T-helper 1 cell treated with Interleukin-12 subunit alpha and Interleukin-12 subunit beta and Interleukin-4 antibody, amounts not matched to agents 30 μg/mL and 1 μg/mL, for 36 hours (primary cell): ENCODE data around the gene GRAMD2B.

ENCODE experiments used
- H3K27ac Mint-ChIP-seq: one replicate; pipeline ENCODE4 v1.8.0; 2021; ENCODE audit warnings: mild to moderate bottlenecking, mixed read lengths
- H3K27me3 Mint-ChIP-seq: one replicate; pipeline ENCODE4 v1.8.0; 2021; ENCODE audit warnings: low read depth, mixed read lengths
- H3K36me3 Mint-ChIP-seq: one replicate; pipeline ENCODE4 v1.8.0; 2021; ENCODE audit warnings: low read depth, mixed read lengths
- H3K4me1 Mint-ChIP-seq: one replicate; pipeline ENCODE4 v1.8.0; 2021; ENCODE audit warnings: low read depth, mixed read lengths
- H3K4me3 Mint-ChIP-seq: one replicate; pipeline ENCODE4 v1.8.0; 2021; ENCODE audit warnings: mild to moderate bottlenecking, moderate library complexity, mixed read lengths
- H3K9me3 Mint-ChIP-seq: one replicate; pipeline ENCODE4 v1.8.0; 2021; ENCODE audit warnings: mixed read lengths

The GRAMD2B gene

GRCh38 chr5:126527158-126527557 is 103.9 kb downstream of the GRAMD2B start:
- Mint-ChIP-seq H3K27me3 (peaks cover 6% of the 10 kb centered on the region), H3K4me3 (no peak overlapping the region), H3K9me3 (no peaks in the 10 kb centered on the region), H3K36me3 (no peaks in the 10 kb centered on the region), H3K4me1 (no peaks in the 10 kb centered on the region), H3K27ac (no peak overlapping the region)

DNA sequence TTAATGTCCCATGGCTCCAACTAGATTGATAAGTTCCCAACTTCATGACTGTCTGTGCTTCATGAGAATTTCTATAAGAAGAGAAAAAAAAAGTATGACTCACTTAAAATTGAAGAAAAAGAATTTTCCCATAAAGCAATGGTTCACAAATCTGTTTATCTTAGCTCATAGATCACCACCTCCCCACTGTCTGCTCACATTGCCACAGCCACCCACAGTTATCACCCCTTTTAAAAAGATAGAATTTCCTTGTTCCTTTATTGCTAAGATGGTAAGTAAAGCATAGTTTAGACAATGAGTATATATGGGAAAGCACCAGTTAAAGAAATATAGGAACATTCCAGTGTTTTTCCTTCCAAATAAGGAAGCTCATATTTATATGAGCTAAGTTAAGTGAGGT is 104.7 kb downstream of the GRAMD2B start:
- H3K9me3 Mint-ChIP-seq, result no peaks in the 10 kb centered on the region
- H3K4me1 Mint-ChIP-seq, result no peaks in the 10 kb centered on the region
- peaks cover 6% of the 10 kb centered on the region for H3K27me3 Mint-ChIP-seq

DNA sequence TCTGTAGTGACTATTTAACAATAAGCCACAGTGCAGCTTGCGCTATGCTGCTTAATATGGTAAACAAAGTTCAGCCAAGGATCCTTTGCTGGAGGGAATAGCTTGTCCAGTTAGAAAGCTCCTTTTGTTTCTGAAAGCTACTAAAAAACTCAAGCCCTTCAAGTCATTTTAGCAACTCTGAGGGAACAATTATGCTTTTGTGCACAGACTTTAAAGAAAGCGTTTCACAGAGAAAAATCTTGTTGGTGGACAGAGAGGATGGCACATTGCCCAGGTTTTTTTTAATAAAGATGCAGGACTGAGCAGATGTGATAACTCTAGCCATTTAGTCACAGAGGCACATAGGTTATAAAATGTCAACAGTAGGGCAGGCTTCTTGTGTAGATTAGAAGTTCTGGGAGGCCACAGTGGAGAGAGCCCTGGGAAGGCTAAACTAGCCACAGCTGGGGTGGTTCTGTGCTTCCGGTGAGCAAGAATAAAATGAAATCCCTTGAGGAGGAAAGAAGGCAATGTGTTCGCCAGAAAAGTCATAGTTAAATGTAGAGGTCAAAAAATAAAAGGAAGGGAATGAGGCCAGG is 108.4 kb downstream of the GRAMD2B start:
- Mint-ChIP-seq H3K27me3 (peaks cover 12% of the 10 kb centered on the region), H3K4me3 (no peak overlapping the region), H3K36me3 (no peaks in the 10 kb centered on the region), H3K27ac (no peak overlapping the region), H3K4me1 (no peaks in the 10 kb centered on the region), H3K9me3 (no peaks in the 10 kb centered on the region)

More for the DNA sequence above, 104.7 kb downstream of the GRAMD2B start:
- no peak overlapping the region for H3K4me3 Mint-ChIP-seq
- no peak overlapping the region for H3K27ac Mint-ChIP-seq
- no peaks in the 10 kb centered on the region for H3K36me3 Mint-ChIP-seq

GRCh38 chr5:126534553-126534952 is 111.3 kb downstream of the GRAMD2B start:
- Mint-ChIP-seq H3K27me3 (peaks cover 12% of the 10 kb centered on the region), H3K4me1 (no peaks in the 10 kb centered on the region), H3K27ac (no peak overlapping the region), H3K9me3 (no peaks in the 10 kb centered on the region), H3K4me3 (no peak overlapping the region), H3K36me3 (no peaks in the 10 kb centered on the region)

DNA sequence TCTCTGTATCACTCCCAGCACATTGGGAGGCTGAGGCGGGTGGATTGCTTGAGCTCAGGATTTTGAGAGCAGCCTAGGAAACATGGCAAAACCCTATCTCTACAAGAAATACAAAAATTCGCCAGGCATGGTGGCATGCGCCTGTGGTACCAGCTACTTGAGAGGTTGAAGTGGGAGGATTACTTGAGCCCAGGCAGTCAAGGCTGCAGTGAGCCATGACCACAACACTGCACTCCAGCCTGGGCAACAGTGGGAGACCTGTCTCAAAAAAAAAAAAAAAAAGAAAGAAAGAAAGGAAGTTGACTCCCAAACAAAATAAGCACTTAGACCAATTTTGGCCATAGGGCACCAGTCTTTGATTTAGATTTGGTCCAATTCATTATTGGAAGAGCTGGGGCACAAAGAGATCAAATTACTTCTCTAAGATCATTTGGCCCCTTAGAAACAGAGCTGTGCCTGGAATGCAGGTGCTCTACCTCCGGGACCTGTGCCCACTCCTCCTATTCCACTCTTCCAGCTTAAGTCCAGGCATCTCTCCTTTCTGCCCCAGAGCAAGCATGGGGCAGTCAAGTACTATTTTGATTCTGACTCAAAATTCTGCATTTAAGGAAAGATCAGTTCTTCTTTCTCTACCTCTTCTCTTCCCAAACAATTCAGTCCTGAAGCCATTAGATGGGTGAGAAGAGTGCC is 112.8 kb downstream of the GRAMD2B start:
- peaks cover 7% of the 10 kb centered on the region for H3K27me3 Mint-ChIP-seq
- no peaks in the 10 kb centered on the region for H3K36me3 Mint-ChIP-seq
- H3K4me1 Mint-ChIP-seq, result no peaks in the 10 kb centered on the region
- no peak overlapping the region for H3K27ac Mint-ChIP-seq
- no peaks in the 10 kb centered on the region for H3K9me3 Mint-ChIP-seq
- no peak overlapping the region for H3K4me3 Mint-ChIP-seq

DNA sequence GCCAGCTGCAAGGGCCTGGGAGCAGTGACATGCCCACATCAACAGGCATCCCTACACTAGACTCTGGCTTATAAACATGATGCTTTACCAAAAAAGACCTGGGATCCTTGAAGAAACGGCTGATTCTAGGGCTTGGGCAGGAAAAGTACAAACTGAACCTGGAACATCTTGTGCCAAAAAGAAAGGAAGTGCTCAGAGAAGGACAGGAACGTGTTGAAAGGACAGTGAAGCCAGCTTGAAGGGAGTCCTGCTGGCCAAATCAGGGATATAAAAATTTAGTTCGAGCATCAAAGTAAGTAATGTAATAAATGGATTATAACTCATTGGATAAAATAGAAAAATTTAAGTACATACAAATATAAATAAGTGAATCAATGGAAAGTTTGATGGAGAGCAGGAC is 113.7 kb downstream of the GRAMD2B start:
- Mint-ChIP-seq H3K27me3 (peaks cover 6% of the 10 kb centered on the region), H3K36me3 (no peaks in the 10 kb centered on the region), H3K9me3 (no peaks in the 10 kb centered on the region), H3K4me3 (no peak overlapping the region), H3K4me1 (no peaks in the 10 kb centered on the region), H3K27ac (no peak overlapping the region)

- Mint-ChIP-seq H3K27ac (no peak overlapping the region), H3K4me3 (no peak overlapping the region), H3K4me1 (no peaks in the 10 kb centered on the region), H3K9me3 (no peaks in the 10 kb centered on the region), H3K27me3 (peaks cover 3% of the 10 kb centered on the region), H3K36me3 (no peaks in the 10 kb centered on the region)
These were observed 115.4 kb downstream of the GRAMD2B start for GRCh38 chr5:126538579-126538978.

DNA sequence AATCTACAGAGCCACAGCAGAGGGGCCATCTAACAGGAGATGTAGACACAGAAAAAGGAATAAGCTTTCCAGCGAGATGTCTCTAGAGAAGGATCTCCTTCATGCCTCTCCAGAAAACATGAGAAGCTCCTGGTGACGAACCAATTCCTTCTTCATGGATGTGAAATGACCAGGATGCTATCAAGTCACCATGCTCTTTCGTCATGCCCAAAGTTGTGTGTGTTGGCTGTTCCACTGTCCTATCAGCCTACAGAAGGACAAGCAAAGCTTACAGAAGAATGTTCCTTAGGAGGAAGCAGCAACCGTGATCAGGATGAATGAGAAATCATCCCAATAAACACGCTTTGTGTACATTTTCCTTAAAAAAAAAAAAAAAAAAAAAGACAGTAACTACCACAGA is 117.4 kb downstream of the GRAMD2B start:
- no peaks in the 10 kb centered on the region for H3K9me3 Mint-ChIP-seq
- no peaks in the 10 kb centered on the region for H3K4me1 Mint-ChIP-seq
- H3K27me3 Mint-ChIP-seq, result peaks cover 3% of the 10 kb centered on the region
- H3K36me3 Mint-ChIP-seq, result no peaks in the 10 kb centered on the region
- H3K27ac Mint-ChIP-seq, result no peak overlapping the region
- no peak overlapping the region for H3K4me3 Mint-ChIP-seq

DNA sequence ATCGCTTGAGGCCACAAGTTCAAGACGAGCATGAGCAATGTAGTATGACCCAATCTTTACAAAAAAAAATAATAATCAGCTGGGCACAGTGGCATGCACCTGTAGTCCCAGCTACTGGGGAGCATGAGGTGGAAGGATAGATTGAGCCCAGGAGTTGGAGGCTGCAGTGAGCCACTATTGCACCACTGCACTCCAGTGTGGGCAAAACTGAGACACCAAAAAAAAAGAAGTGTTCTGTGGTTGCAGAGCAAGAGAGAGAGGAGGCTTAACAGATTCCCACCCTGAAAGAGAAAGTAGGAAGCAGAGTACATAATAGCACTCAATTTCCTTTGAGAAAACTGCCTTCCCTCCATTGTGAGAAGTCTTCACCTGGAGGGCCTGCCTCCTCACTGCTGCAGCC is 119.2 kb downstream of the GRAMD2B start:
- no peaks in the 10 kb centered on the region for H3K4me1 Mint-ChIP-seq
- H3K27me3 Mint-ChIP-seq, result no peaks in the 10 kb centered on the region
- no peak overlapping the region for H3K27ac Mint-ChIP-seq
- no peak overlapping the region for H3K4me3 Mint-ChIP-seq
- no peaks in the 10 kb centered on the region for H3K36me3 Mint-ChIP-seq
- no peaks in the 10 kb centered on the region for H3K9me3 Mint-ChIP-seq

DNA sequence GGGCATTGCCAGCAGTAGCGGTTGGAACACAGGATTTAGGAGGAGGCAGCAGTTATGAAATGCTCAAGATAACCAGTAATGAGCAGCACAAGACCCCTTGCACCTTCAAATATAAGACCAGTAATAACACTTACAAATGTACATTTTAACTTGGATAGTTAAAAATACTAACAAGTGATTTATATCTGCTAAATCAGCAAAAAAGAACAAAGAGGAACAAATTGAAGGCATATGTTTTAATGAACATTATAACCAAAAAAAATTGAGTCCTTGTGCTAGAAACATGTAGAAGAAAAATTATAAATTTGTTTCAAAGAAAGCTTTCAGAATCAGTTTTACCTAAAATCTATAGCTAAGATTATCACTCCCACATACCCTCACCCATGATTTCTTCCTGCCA is 119.8 kb downstream of the GRAMD2B start:
- no peak overlapping the region for H3K27ac Mint-ChIP-seq
- no peak overlapping the region for H3K4me3 Mint-ChIP-seq
- no peaks in the 10 kb centered on the region for H3K27me3 Mint-ChIP-seq
- H3K9me3 Mint-ChIP-seq, result no peaks in the 10 kb centered on the region
- no peaks in the 10 kb centered on the region for H3K36me3 Mint-ChIP-seq
- no peaks in the 10 kb centered on the region for H3K4me1 Mint-ChIP-seq

DNA sequence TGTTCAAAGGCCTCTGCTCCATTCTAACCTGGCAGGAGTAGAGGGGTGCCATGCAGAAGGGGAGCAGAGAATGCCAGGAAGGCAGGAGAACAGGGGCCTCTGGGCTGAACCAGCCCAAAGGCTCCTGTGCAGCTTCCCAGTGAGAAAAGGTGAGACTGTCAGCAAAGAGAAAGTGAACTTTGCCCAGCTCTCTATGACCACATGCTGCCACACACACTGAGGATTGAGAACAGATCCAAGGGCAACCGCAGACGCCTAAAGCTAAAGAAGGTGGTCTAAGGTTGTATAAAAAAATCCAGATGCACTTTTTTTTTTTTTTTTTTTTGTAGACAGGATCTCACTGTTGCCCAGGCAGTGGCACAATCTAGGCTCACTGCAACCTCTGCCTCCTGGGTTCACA is 120.5 kb downstream of the GRAMD2B start:
- Mint-ChIP-seq H3K4me3 (no peak overlapping the region), H3K27me3 (no peaks in the 10 kb centered on the region), H3K36me3 (no peaks in the 10 kb centered on the region), H3K9me3 (no peaks in the 10 kb centered on the region), H3K27ac (no peak overlapping the region), H3K4me1 (no peaks in the 10 kb centered on the region)
